ENCODE data around the gene APOA1.

The APOA1 gene

GRCh38 chr11:116862185-116862584 lies 24.8 kb upstream of the APOA1 start:
- Histone ChIP-seq H3F3A (ENCODE audit: low read depth) (no peaks in the 10 kb centered on the region), H3K4me3 (ENCODE audit: low read length, poor library complexity, severe bottlenecking) (no peak overlapping the region), H3K9me3 (ENCODE audit: insufficient read depth, low read depth, low read length) (no peaks in the 10 kb centered on the region), H3K36me3 (ENCODE audit: insufficient read depth, low read length) (peaks cover 68% of the 10 kb centered on the region), H3K4me2 (ENCODE audit: low read depth, low read length, poor library complexity, severe bottlenecking) (no peak overlapping the region), H3K4me1 (ENCODE audit: insufficient read depth, low read length, poor library complexity, severe bottlenecking) (peaks cover 18% of the 10 kb centered on the region), H3K9ac (ENCODE audit: low read depth, low read length, poor library complexity, severe bottlenecking) (no peak overlapping the region), H2AFZ (ENCODE audit: low read length) (no peak overlapping the region), H4K20me1 (ENCODE audit: insufficient read depth, low read length, poor library complexity, severe bottlenecking) (no peaks in the 10 kb centered on the region), H3K27me3 (ENCODE audit: insufficient read depth, low read length, poor library complexity, severe bottlenecking) (no peaks in the 10 kb centered on the region), H3K79me2 (ENCODE audit: insufficient read depth, low read length) (no peaks in the 10 kb centered on the region), H3K9me2 (replicated peaks; ENCODE audit: low read depth, low read length) (no peaks in the 10 kb centered on the region)
- TF ChIP-seq EZH2phosphoT487 (IDR thresholded peaks at IDR 0.05; ENCODE audit: borderline replicate concordance), result no peak
- no peak for TF ChIP-seq CTCF (conservative IDR thresholded peaks at IDR 0.05; ENCODE audit: low read length)

GRCh38 chr11:116861539-116861938 lies 24.1 kb upstream of the APOA1 start:
- H3F3A ChIP-seq (ENCODE audit: low read depth), result no peaks in the 10 kb centered on the region
- no peak for TF ChIP-seq CTCF (conservative IDR thresholded peaks at IDR 0.05; ENCODE audit: low read length)
- TF ChIP-seq EZH2phosphoT487 (IDR thresholded peaks at IDR 0.05; ENCODE audit: borderline replicate concordance), result no peak
- no peaks in the 10 kb centered on the region for H3K9me2 ChIP-seq (replicated peaks; ENCODE audit: low read depth, low read length)
- H3K27me3 ChIP-seq (ENCODE audit: insufficient read depth, low read length, poor library complexity, severe bottlenecking), result no peaks in the 10 kb centered on the region
- no peaks in the 10 kb centered on the region for H3K79me2 ChIP-seq (ENCODE audit: insufficient read depth, low read length)
- H3K4me3 ChIP-seq (ENCODE audit: low read length, poor library complexity, severe bottlenecking), result no peak overlapping the region
- peaks cover 20% of the 10 kb centered on the region for H3K4me1 ChIP-seq (ENCODE audit: insufficient read depth, low read length, poor library complexity, severe bottlenecking)
- no peak overlapping the region for H2AFZ ChIP-seq (ENCODE audit: low read length)
- H3K9me3 ChIP-seq (ENCODE audit: insufficient read depth, low read depth, low read length), result no peaks in the 10 kb centered on the region
- no peak overlapping the region for H3K9ac ChIP-seq (ENCODE audit: low read depth, low read length, poor library complexity, severe bottlenecking)
- peak overlapping the region; percentile 3 for H3K4me2 ChIP-seq (ENCODE audit: low read depth, low read length, poor library complexity, severe bottlenecking)
- H3K36me3 ChIP-seq (ENCODE audit: insufficient read depth, low read length), result peaks cover 63% of the 10 kb centered on the region; the same call in 1 of the 2 replicates
- H4K20me1 ChIP-seq (ENCODE audit: insufficient read depth, low read length, poor library complexity, severe bottlenecking), result no peaks in the 10 kb centered on the region

- TF ChIP-seq CTCF (conservative IDR thresholded peaks at IDR 0.05; ENCODE audit: low read length), result no peak
- no peak for TF ChIP-seq EZH2phosphoT487 (IDR thresholded peaks at IDR 0.05; ENCODE audit: borderline replicate concordance)
- Histone ChIP-seq H3K79me2 (ENCODE audit: insufficient read depth, low read length) (no peaks in the 10 kb centered on the region), H3K9me3 (ENCODE audit: insufficient read depth, low read depth, low read length) (no peaks in the 10 kb centered on the region), H3K4me3 (ENCODE audit: low read length, poor library complexity, severe bottlenecking) (no peak overlapping the region), H3K36me3 (ENCODE audit: insufficient read depth, low read length) (peaks cover 57% of the 10 kb centered on the region; the same call in 1 of the 2 replicates), H3K4me1 (ENCODE audit: insufficient read depth, low read length, poor library complexity, severe bottlenecking) (peaks cover 30% of the 10 kb centered on the region), H3K9ac (ENCODE audit: low read depth, low read length, poor library complexity, severe bottlenecking) (no peak overlapping the region), H3F3A (ENCODE audit: low read depth) (no peaks in the 10 kb centered on the region), H3K4me2 (ENCODE audit: low read depth, low read length, poor library complexity, severe bottlenecking) (no peak overlapping the region), H3K9me2 (replicated peaks; ENCODE audit: low read depth, low read length) (no peaks in the 10 kb centered on the region), H2AFZ (ENCODE audit: low read length) (no peak overlapping the region), H4K20me1 (ENCODE audit: insufficient read depth, low read length, poor library complexity, severe bottlenecking) (no peaks in the 10 kb centered on the region), H3K27me3 (ENCODE audit: insufficient read depth, low read length, poor library complexity, severe bottlenecking) (no peaks in the 10 kb centered on the region)
These were observed 22.9 kb upstream of the APOA1 start for GRCh38 chr11:116860303-116860702.

Data from Loucy (cell line).